SW480 (cell line): ENCODE data around the gene ZNF879.

Experiments used
- DNase-seq: peaks from one replicate; pipeline ENCODE4 v3.0.0-alpha.2; 2016; ENCODE audit warnings: low spot score

ZNF879 gene

GRCh38 chr5:179008667-179009066, 14.9 kb upstream of the ZNF879 start:
- DNase-seq, result no peak

DNA sequence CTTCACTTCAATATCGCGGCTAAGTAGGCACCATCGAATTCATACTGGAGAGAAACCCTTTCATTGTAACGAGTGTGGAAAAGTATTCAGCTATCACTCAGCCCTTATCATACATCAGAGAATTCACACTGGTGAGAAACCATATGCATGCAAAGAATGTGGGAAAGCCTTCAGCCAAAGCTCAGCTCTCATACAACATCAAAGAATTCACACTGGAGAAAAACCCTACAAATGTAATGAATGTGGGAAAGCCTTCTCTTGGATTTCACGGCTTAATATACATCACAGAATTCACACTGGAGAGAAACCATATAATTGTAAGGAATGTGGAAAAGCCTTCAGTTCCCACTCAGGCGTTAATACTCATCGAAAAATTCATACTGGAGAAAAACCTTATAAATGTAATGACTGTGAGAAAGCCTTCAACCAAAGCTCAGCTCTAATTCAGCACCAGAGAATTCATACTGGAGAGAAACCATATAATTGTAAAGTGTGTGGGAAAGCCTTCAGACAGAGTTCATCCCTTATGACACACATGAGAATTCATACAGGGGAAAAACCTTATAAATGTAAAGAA, 9.5 kb downstream of the ZNF879 start:
- no peak for DNase-seq

DNA sequence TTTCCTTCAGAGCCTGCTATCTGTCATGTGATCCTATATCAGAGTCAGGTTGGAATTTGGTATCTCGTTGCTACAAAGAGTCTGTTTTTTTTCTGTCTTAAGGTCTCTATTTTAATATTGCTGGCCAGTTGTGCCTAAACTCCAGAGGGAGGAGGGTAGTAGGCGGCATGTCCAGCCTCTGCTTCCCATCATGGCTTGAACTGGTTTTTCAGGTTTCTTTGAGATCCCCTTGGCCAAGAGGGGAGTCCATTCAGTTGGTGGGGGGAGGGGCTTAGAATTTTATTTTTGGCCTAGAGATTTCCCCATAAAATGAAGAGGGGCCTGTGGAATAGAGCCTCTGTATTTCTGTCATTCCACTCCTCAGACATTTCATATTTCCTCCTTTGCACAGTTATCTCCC, 21.2 kb downstream of the ZNF879 start:
- no peak for DNase-seq

- no peak for DNase-seq
Measured at GRCh38 chr5:179051784-179052183, 28.2 kb downstream of the ZNF879 start.

GRCh38 chr5:179054036-179054785, 30.6 kb downstream of the ZNF879 start:
- DNase-seq, result no peak

GRCh38 chr5:179054876-179055275, 31.3 kb downstream of the ZNF879 start:
- no peak for DNase-seq

DNA sequence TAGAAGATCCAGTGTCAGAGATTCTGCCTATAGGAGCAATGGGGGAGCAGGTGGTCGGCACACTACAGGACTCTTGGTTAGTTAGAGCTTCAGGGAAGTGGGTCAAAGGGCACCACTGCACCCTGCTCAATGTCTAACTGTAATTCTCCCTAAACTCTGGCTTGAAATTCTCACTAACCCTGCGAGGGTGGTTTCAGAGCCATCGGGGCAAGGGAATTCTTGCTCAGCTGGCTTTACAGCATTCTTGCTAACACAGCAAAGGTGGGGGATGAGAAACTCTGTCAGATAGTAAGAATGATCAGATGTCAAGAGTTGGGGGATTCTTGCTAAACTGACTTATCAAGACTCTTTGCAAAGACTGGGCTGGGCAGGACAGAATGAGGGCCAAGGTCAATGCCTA, 31.8 kb downstream of the ZNF879 start:
- DNase-seq, result no peak

DNA sequence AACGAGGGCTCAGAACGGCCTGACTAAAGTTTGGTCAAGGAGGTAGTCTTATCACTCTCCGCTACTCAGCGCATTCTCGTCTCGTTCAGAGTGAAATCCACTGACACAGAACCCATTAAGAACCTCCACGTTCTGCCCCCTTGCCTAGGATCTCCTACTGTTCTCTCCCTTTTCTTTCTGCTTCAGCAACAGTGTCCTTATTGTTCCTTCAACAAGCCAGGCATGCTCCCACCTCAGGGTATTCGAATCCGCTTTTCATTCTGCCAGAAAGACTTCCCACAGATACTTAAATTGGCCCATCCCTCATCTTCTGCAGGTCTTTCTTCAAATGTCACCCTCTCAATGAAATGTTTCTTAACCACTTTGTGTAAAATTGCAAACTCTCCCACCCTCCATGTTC, 32.2 kb downstream of the ZNF879 start:
- DNase-seq, result no peak

GRCh38 chr5:179060116-179061008, 36.8 kb downstream of the ZNF879 start, which contains the start of gene ZNF354C:
TSS of gene ZNF354C (plus strand) at chr5:179060373. CDS start at chr5:179062069, 1,696 bp downstream.
- DNase-seq, result no peak

DNA sequence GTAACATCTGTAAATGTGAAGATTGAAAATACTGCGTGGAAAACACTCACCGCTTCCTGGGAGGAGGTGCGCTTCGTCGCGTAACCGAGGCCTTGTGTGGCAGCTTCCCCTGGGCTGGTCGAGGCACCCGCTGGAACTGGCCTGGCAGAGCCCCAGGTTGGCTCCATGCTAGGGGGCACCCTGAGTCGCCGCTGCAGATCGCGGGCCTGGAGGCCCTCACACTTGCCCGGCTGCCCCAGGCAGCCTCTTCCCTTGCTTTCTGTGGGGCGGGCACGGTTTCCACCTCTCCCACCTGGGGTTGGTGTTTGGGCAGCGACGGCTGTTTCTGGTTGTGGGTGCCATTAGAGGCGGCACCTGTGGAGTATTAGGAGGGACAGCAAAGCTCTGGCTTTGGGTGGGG, 37.4 kb downstream of the ZNF879 start:
- DNase-seq, result no peak

DNA sequence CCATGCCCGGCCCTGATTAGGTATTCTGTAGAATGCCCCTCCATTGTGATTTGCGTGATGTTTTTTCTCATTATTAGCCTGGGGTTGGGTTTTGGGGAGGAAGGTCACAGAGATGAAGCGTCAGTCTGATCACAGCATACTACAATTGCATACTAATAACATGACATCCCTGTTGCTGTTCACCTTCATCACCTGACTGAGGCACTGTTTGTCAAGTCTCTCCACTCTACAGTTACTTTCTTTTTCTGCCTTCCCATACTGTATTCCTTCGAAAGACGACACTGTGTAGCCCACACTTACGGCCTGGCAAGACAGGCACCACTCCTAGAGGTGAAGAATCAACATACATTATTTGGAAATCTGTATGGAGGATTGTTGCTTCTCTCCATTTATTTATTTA, 42.1 kb downstream of the ZNF879 start:
- no peak for DNase-seq

DNA sequence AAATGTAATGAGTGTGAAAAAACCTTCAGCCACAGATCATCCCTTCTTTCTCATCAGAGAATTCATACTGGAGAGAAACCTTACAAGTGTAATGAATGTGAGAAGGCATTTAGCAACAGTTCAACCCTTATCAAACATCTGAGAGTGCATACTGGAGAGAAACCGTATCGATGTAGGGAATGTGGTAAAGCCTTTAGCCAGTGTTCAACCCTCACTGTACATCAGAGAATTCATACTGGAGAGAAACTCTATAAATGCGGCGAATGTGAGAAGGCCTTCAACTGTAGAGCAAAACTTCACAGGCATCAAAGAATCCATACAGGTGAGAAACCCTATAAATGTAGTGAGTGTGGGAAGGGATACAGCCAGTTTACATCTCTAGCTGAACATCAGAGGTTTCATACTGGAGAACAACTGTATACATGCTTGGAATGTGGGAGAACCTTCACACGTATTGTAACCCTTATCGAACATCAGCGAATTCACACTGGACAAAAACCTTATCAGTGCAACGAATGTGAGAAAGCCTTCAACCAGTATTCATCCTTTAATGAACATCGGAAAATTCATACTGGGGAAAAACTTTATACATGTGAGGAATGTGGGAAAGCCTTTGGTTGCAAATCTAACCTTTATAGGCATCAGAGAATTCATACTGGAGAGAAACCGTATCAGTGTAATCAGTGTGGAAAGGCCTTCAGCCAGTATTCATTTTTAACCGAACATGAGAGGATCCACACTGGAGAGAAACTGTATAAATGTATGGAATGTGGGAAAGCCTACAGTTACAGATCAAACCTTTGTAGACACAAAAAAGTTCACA, 55.8 kb downstream of the ZNF879 start:
- DNase-seq, result no peak

GRCh38 chr5:179080724-179081123, 57.1 kb downstream of the ZNF879 start:
- no peak for DNase-seq
